Cardiac ventricle fibroblast (primary cell): ENCODE measurements around the gene OR10G7. TPM values are rescaled to one million over a fixed set of nuclear protein-coding genes. Genes with fewer than 3 reads are reported as not detected.

ENCODE experiments used
- total RNA-seq: library from RNA; depleted of rRNA; stranded (reverse); fragments of >200 nt; gene quantifications from 2 replicates; pipeline ENCODE4 v1.2.3, GENCODE V29; 2015

OR10G7 gene, protein sequence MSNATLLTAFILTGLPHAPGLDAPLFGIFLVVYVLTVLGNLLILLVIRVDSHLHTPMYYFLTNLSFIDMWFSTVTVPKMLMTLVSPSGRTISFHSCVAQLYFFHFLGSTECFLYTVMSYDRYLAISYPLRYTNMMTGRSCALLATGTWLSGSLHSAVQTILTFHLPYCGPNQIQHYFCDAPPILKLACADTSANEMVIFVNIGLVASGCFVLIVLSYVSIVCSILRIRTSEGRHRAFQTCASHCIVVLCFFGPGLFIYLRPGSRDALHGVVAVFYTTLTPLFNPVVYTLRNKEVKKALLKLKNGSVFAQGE
- not detected in 2 replicates for total RNA-seq

GRCh38 chr11:124041254-124041653 is at the start of gene OR10G7:
OR10G7 (minus strand) TSS chr11:124041325; CDS start chr11:124039001, 2,324 bp downstream.

DNA sequence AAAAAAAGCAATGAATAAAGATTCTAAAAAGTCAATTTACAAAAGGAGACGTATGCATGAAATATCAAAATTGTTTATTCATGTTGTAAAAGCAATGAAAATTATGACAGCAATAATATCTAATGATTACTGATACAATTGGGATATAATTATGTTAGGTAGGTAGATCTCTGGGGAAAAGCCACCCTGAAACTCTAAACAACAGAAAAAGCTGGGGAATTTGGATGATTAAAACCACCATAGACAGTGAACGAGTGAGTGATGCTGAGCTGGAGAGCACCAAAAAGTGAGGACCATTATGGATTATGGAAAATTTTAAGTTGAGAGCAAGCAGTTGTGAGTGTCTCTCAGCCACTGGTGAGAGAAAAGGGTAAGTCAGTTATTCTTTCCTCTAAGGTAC is 14.6 kb downstream of the OR10G7 start, which contains the start of gene OR10G8:
Gene OR10G8 (plus strand): TSS at position 301 of the 400 bp plus-strand sequence. CDS start 2,825 bp downstream, outside the sequence.

DNA sequence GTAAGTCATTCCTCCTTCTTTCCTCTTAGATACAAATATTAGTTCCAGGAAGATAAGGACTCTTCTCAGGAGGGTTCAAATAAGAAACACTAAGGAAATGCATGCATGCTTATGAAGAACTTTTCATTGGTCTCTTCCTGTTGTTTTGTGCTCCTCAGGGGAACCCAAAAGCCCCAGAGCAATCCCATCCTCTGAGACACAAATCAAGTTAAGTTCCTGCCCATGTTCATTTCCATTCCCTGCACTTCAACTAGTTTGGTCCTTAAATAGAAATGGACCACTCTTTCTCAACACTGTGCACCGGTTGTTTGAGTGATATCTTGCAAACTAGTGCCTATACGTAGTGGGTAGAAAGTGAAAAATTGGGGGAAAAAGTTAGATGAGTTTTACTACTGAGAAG is 28.4 kb downstream of the OR10G7 start, which contains the start of gene OR10G4:
Gene OR10G4 (plus strand): TSS at position 301 of the 400 bp plus-strand sequence. CDS start 2,578 bp downstream, outside the sequence.

DNA sequence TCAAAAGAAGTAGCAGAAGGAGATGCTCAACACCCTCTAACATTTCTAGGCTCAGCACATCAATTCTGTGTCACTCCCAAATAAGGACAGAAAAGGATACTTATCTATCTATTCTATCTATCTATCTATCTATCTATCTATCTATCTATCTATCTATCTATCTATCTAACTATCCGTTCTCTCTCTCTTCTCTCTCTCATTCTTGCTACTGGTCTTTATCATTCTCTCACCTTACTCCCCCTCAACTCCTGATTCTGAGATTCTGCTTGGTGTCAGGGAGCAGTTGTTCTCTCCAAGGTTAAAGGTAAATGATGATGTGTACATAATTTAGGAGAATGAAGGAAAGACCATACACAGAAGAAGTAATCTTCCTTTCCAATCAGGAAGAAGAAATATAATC is 46.0 kb downstream of the OR10G7 start, which contains the start of gene OR10G6:
Gene OR10G6 (minus strand): TSS at position 43 of the 400 bp plus-strand sequence. CDS start 0 bp downstream, at position 43.

Other genes with a start within 250 kb of the OR10G7 start
- not detected in 2 replicates for gene OR6M1, start 235.0 kb downstream of the OR10G7 start, total RNA-seq
- not detected in 2 replicates for gene TMEM225, start 155.7 kb downstream of the OR10G7 start, total RNA-seq
- not detected in 2 replicates for gene OR8D4, start 139.2 kb downstream of the OR10G7 start, total RNA-seq
- gene OR4D5, start 101.7 kb downstream of the OR10G7 start, total RNA-seq = not detected in 2 replicates
- gene OR6T1, start 97.5 kb downstream of the OR10G7 start, total RNA-seq = not detected in 2 replicates
- gene OR10S1, start 63.5 kb downstream of the OR10G7 start, total RNA-seq = not detected in 2 replicates
- gene OR10G6, start 46.2 kb downstream of the OR10G7 start, total RNA-seq = not detected in 2 replicates
- not detected in 2 replicates for gene OR10G4, start 28.3 kb downstream of the OR10G7 start, total RNA-seq
- not detected in 2 replicates for gene OR10G9, start 18.3 kb downstream of the OR10G7 start, total RNA-seq
- gene OR10G8, start 14.5 kb downstream of the OR10G7 start, total RNA-seq = not detected in 2 replicates
- gene VWA5A, start 74.1 kb upstream of the OR10G7 start, total RNA-seq = 15.9 and 18.0 TPM in 2 replicates
- gene OR10D3, start 142.0 kb upstream of the OR10G7 start, total RNA-seq = not detected in 2 replicates
- not detected in 2 replicates for gene OR8G1, start 199.8 kb upstream of the OR10G7 start, total RNA-seq
- not detected in 2 replicates for gene OR8G5, start 215.1 kb upstream of the OR10G7 start, total RNA-seq